MM.1S (cell line): Measurements from ENCODE around the gene MID1.

Experiments
- CTCF ChIP-seq: fragments of 300-600 bp; sonication (generic); IDR thresholded peaks from 2 replicates; pipeline ENCODE4 v1.5.1; 2016; ENCODE audit warnings: antibody characterized with exemption, low read length, mixed read lengths
- EZH2 ChIP-seq: fragments of 300-600 bp; sonication (generic); optimal IDR thresholded peaks from 2 replicates; pipeline ENCODE3; 2017; ENCODE audit warnings: low read depth, mild to moderate bottlenecking, antibody characterized with exemption, low read length, mixed read lengths

- no peak for TF ChIP-seq CTCF
- no peak for TF ChIP-seq EZH2
Measured at GRCh38 chrX:10656214-10656613, 35.8 kb upstream of the MID1 start.
